ENCODE measurements around the gene METTL25B.

GRCh38 chr1:156725683-156726280 is 2.5 kb upstream of the METTL25B start:
- TF ChIP-seq POLR2A (IDR thresholded peaks at IDR 0.05) (peak in 1 of 2 donors; percentile 19), CTCF (IDR thresholded peaks at IDR 0.05) (peak; percentile 88 to 97 (median 93))
